ENCODE data around the gene ACAT2. TPM values are rescaled to one million over a fixed set of nuclear protein-coding genes. Genes with fewer than 3 reads are reported as not detected.

ACAT2 gene
- total and polyA plus RNA-seq, 2 donors (not counting 1 experiment from before 2014, with no cell fraction given), result 6.5 to 31.1 TPM

- H3K9ac ChIP-seq (ENCODE audit: low read length), result no peak overlapping the region
Measured at GRCh38 chr6:159719287-159719686, 42.6 kb upstream of the ACAT2 start.

More at GRCh38 chr6:159719287-159719686, 42.6 kb upstream of the ACAT2 start:
- H3K4me3 ChIP-seq (ENCODE audit: control extremely low read depth in 1 of 5, extremely low read depth in 1 of 5, insufficient read depth in 1 of 5, low read depth in 2 of 5, low read length in 4 of 5), result no peak overlapping the region
- H3K4me1 ChIP-seq (ENCODE audit: control insufficient read depth in 2 of 2, insufficient read depth in 2 of 2, low read length in 2 of 2), result no peaks in the 10 kb centered on the region
- CTCF ChIA-PET, result interaction anchor here (0.8 to 2.0 kb wide), 8 partner anchors 10 to 814 kb away, joined by 3 to 10 read pairs (median 5); no protein-coding TSS in a partner anchor
- H3K79me2 ChIP-seq (ENCODE audit: control insufficient read depth, insufficient read depth, low read length), result peaks cover 63% of the 10 kb centered on the region
- H2AFZ ChIP-seq (ENCODE audit: insufficient read depth, low read depth, low read length, poor library complexity, severe bottlenecking), result no peak overlapping the region
- no peaks in the 10 kb centered on the region for H4K20me1 ChIP-seq (ENCODE audit: control insufficient read depth, insufficient read depth, low read length, poor library complexity, severe bottlenecking)
- no peak for TF ChIP-seq EZH2 (IDR thresholded peaks at IDR 0.05; ENCODE audit: borderline replicate concordance, insufficient read depth, low read depth, low read length, poor library complexity, severe bottlenecking)
- TF ChIP-seq CTCF (IDR thresholded peaks at IDR 0.05), result no peak
- H3K27me3 ChIP-seq (replicated peaks in 1 of 4; ENCODE audit: control extremely low read depth in 1 of 4, control insufficient read depth in 3 of 4, insufficient read depth in 4 of 4, low read length in 3 of 4), result no peaks in the 10 kb centered on the region
- Mint-ChIP-seq H3K9me3 (ENCODE audit: insufficient read depth) (no peaks in the 10 kb centered on the region), H3K4me3 (no peak overlapping the region), H3K4me1 (no peaks in the 10 kb centered on the region), H3K27me3 (no peaks in the 10 kb centered on the region), H3K27ac (no peak overlapping the region)
- DNase-seq (no peak), ATAC-seq (ENCODE audit: low read depth) (no peak)
- WGBS (ENCODE audit: insufficient coverage), result 100% methylated on average over 6 of the region's 7 CpGs
- peaks cover 0 to 10% of the 10 kb centered on the region in 2 experiments for H3K36me3 ChIP-seq (replicated peaks in 1 of 2; ENCODE audit: control extremely low read depth in 1 of 2, control insufficient read depth in 1 of 2, extremely low read depth in 1 of 2, insufficient read depth in 2 of 2, low read length in 1 of 2)
- POLR2A ChIA-PET, result interaction anchor here (0.7 kb wide), 2 partner anchors 23 to 732 kb away, joined by 3 to 9 read pairs; no protein-coding TSS in a partner anchor
- intact Hi-C loops (cut with micrococcal nuclease), result no loop called here
- H3K9me3 ChIP-seq (ENCODE audit: control extremely low read depth in 1 of 3, control insufficient read depth in 2 of 3, insufficient read depth in 1 of 3, low read length in 2 of 3), result no peaks in the 10 kb centered on the region
- no peak overlapping the region for H3K4me2 ChIP-seq (replicated peaks; ENCODE audit: low read depth, low read length, poor library complexity, severe bottlenecking)
- H3K27ac ChIP-seq (ENCODE audit: low read length in 2 of 2), result no peak overlapping the region
